ENCODE data around the gene RPL10. TPM values are rescaled to one million over a fixed set of nuclear protein-coding genes. Genes with fewer than 3 reads are reported as not detected.
"Not testable (repeated sequence)": the region's sequence is repeated elsewhere in the genome, so short reads cannot be mapped to it uniquely, and the experiment has no call there.

RPL10 gene
- total RNA-seq, 2 experiments from 2014 or later = 5,036 to 5,204 TPM

DNA sequence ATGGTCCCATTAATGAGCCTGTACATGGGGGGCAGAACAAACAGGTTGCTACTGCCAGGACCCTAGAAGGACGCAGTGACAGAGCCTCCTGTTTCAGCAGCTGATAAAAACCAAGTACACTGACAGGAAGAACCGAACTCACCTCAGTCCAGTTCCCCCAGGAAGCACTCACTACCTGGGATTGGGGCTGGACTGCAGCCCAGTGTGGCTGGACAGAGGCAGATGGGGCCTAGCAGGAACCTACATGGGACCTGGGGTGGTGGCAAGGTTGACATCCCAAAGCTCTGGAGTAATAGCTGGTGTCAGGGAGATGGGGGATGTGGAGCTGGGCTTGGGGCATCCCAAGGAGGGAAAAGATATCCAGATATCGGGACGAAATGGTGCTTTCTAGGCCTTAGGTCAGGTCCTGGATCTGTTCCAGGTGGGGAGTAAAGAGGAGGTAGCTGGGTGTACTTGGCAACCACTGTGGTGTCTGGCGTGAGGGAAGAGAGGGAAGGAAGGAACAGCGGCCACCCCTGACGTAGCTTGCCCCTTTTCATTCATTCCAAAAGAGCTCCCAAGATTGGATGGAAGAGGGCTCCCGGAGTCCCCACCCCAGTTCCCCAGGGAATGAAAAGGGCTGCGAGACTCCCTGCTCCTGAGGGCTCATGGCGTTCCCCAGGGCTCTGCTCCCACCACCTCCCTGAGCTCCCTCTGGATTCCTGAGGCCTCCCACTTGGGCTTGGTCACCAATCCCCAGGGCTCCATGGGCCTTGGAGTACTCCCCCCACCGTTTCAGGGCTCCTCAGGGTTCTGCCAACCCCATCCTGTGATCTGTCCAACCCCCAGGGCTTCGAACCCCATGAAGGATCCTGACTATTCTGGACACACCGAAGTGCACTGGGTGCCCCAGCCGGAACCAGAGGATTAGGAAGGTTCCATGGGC is 14.6 kb upstream of the RPL10 start:
- H3K4me1 ChIP-seq (ENCODE audit: insufficient read depth, low read length) = peaks cover 19% of the 10 kb centered on the region
- Mint-ChIP-seq H3K9me3 (no peaks in the 10 kb centered on the region), H3K27ac (peak overlapping the region; percentile 94), H3K4me1 (ENCODE audit: low read depth) (peaks cover 5% of the 10 kb centered on the region), H3K4me3 (peak overlapping the region; percentile 27), H3K27me3 (no peaks in the 10 kb centered on the region), H3K36me3 (ENCODE audit: low read depth) (peaks cover 36% of the 10 kb centered on the region)
- TF ChIP-seq, protein P1, sequence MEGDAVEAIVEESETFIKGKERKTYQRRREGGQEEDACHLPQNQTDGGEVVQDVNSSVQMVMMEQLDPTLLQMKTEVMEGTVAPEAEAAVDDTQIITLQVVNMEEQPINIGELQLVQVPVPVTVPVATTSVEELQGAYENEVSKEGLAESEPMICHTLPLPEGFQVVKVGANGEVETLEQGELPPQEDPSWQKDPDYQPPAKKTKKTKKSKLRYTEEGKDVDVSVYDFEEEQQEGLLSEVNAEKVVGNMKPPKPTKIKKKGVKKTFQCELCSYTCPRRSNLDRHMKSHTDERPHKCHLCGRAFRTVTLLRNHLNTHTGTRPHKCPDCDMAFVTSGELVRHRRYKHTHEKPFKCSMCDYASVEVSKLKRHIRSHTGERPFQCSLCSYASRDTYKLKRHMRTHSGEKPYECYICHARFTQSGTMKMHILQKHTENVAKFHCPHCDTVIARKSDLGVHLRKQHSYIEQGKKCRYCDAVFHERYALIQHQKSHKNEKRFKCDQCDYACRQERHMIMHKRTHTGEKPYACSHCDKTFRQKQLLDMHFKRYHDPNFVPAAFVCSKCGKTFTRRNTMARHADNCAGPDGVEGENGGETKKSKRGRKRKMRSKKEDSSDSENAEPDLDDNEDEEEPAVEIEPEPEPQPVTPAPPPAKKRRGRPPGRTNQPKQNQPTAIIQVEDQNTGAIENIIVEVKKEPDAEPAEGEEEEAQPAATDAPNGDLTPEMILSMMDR (IDR thresholded peaks at IDR 0.05) = no peak
- no peaks in the 10 kb centered on the region for H3K9me3 ChIP-seq (ENCODE audit: control insufficient read depth in 1 of 2, insufficient read depth in 1 of 2, low read length in 2 of 2)
- DNase-seq (no peak), ATAC-seq (ENCODE audit: poor library complexity) (no peak)
- CTCF ChIA-PET = no interaction called here
- POLR2A ChIA-PET = interaction anchor here (0.6 to 1.7 kb wide), 3 partner anchors 13 to 148 kb away, joined by 3 to 5 read pairs (median 5); no protein-coding TSS in a partner anchor
- H3K27ac ChIP-seq (ENCODE audit: low read depth in 1 of 2, low read length in 2 of 2) = no peak overlapping the region
- H3K4me3 ChIP-seq (ENCODE audit: low read length) = no peak overlapping the region
- peaks cover 8% of the 10 kb centered on the region for H3K36me3 ChIP-seq (ENCODE audit: insufficient read depth, low read length)
- H3K27me3 ChIP-seq (ENCODE audit: control insufficient read depth in 1 of 2, insufficient read depth in 2 of 2, low read length in 2 of 2) = no peaks in the 10 kb centered on the region
- intact Hi-C loops (cut with DNase I, micrococcal nuclease) = no loop called here

DNA sequence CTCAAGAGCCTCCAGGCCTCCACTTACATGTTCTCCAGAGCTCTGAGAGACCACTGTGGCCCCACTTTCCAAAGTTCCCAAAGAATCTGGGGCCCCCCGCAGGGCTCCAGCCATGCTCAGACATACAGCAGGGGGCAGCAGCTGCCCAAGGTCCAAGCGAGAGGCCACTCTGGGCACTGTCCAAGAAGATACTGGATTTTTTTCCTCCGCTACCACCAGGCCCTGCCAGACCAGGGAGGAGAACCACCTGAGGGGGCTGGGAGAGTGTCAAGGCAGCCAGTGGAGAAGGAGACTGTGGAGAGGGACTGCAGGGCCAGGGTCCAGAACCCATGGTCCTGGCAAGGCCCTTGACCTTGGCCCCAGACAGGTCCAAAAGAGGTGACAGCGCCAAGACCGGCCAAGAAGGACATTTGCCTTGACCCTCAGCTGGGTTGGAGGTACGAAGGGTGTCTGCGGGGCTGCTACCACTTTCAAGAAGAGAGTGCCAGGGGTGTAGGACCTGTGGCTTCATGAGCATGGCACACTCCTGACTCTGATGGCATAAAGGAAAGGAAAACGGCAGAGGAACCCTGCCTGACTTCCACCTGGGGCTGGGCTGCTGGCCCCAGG is 13.8 kb upstream of the RPL10 start:
- H3K27me3 ChIP-seq (ENCODE audit: control insufficient read depth in 1 of 2, insufficient read depth in 2 of 2, low read length in 2 of 2) = no peaks in the 10 kb centered on the region
- ATAC-seq (ENCODE audit: poor library complexity) (no peak), DNase-seq (no peak)
- H3K4me1 Mint-ChIP-seq (ENCODE audit: low read depth) = peaks cover 5% of the 10 kb centered on the region
- H3K9me3 Mint-ChIP-seq = no peaks in the 10 kb centered on the region
- H3K9me3 ChIP-seq (ENCODE audit: control insufficient read depth in 1 of 2, insufficient read depth in 1 of 2, low read length in 2 of 2) = no peaks in the 10 kb centered on the region
- no peaks in the 10 kb centered on the region for H3K27me3 Mint-ChIP-seq
- TF ChIP-seq, protein P1 (IDR thresholded peaks at IDR 0.05) = no peak
- H3K4me1 ChIP-seq (ENCODE audit: insufficient read depth, low read length) = peaks cover 19% of the 10 kb centered on the region
- H3K4me3 Mint-ChIP-seq = no peak overlapping the region
- ChIA-PET CTCF (no interaction called here), POLR2A (interaction anchor here (1.4 kb wide), 1 partner anchor 13 kb away, joined by 5 read pairs; no protein-coding TSS in a partner anchor)
- intact Hi-C loops (cut with DNase I, micrococcal nuclease) = no loop called here
- H3K36me3 ChIP-seq (ENCODE audit: insufficient read depth, low read length) = peaks cover 8% of the 10 kb centered on the region
- H3K27ac ChIP-seq (ENCODE audit: low read depth in 1 of 2, low read length in 2 of 2) = no peak overlapping the region
- H3K36me3 Mint-ChIP-seq (ENCODE audit: low read depth) = peaks cover 31% of the 10 kb centered on the region
- peak overlapping the region; percentile 30 for H3K27ac Mint-ChIP-seq
- H3K4me3 ChIP-seq (ENCODE audit: low read length) = no peak overlapping the region

DNA sequence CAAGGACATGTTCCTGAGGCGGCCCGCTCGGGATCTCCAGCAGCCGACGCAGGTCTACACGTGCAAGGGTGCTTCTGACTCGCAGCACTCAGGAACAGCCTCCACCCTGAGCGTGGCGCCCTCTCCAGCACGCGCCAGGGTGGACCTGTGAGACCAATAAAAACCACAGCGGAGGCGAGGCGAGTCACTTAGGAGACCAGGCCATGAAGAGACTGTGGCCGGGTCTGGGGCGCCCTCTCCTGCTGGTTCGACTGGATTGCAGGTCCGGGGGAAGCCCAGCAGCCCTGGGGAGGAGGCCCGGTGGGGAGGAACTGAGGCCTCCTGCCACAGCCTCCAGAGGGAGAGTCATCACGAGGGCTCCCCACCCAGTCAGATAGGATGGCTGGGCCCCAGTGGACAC is 10.1 kb upstream of the RPL10 start:
- DNase-seq; H3K27me3 Mint-ChIP-seq; H3K27ac ChIP-seq (ENCODE audit: low read depth in 1 of 2, low read length in 2 of 2); CTCF ChIA-PET; H3K36me3 ChIP-seq (ENCODE audit: insufficient read depth, low read length); H3K27me3 ChIP-seq (ENCODE audit: control insufficient read depth in 1 of 2, insufficient read depth in 2 of 2, low read length in 2 of 2); POLR2A ChIA-PET; H3K27ac Mint-ChIP-seq; H3K9me3 ChIP-seq (ENCODE audit: control insufficient read depth in 1 of 2, insufficient read depth in 1 of 2, low read length in 2 of 2); H3K4me1 Mint-ChIP-seq (ENCODE audit: low read depth); H3K4me3 Mint-ChIP-seq; H3K4me1 ChIP-seq (ENCODE audit: insufficient read depth, low read length); H3K36me3 Mint-ChIP-seq (ENCODE audit: low read depth); intact Hi-C loops (cut with DNase I, micrococcal nuclease); H3K4me3 ChIP-seq (ENCODE audit: low read length); H3K9me3 Mint-ChIP-seq: not testable (repeated sequence)
- ATAC-seq (ENCODE audit: poor library complexity) = peak; percentile 23

DNA sequence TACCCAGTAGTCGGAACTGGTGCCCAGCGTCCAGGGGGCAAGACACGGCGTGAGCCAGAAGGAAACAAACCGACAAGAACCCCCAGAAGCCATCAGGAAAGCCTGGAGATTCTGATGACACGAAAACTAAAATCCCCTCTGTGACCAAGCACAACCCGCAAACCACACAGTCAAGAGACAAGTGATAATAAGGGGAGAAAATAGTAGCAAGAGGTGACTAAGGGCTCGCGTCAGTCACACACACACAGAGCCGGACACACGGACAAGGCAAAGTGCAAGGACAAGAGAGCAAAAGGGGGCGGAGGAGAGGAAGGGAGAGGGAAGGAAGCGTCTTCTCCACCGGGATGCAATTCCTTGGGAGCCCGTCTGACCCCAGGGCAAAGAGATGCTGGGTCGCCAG is 9.5 kb upstream of the RPL10 start:
- CTCF ChIA-PET; POLR2A ChIA-PET; H3K9me3 ChIP-seq (ENCODE audit: control insufficient read depth in 1 of 2, insufficient read depth in 1 of 2, low read length in 2 of 2); H3K4me1 ChIP-seq (ENCODE audit: insufficient read depth, low read length); H3K4me1 Mint-ChIP-seq (ENCODE audit: low read depth); H3K4me3 ChIP-seq (ENCODE audit: low read length); H3K27me3 ChIP-seq (ENCODE audit: control insufficient read depth in 1 of 2, insufficient read depth in 2 of 2, low read length in 2 of 2); H3K27ac ChIP-seq (ENCODE audit: low read depth in 1 of 2, low read length in 2 of 2); H3K27me3 Mint-ChIP-seq; H3K4me3 Mint-ChIP-seq; H3K36me3 ChIP-seq (ENCODE audit: insufficient read depth, low read length); intact Hi-C loops (cut with DNase I, micrococcal nuclease); H3K27ac Mint-ChIP-seq; H3K9me3 Mint-ChIP-seq; H3K36me3 Mint-ChIP-seq (ENCODE audit: low read depth); ATAC-seq (ENCODE audit: poor library complexity); DNase-seq: not testable (repeated sequence)

DNA sequence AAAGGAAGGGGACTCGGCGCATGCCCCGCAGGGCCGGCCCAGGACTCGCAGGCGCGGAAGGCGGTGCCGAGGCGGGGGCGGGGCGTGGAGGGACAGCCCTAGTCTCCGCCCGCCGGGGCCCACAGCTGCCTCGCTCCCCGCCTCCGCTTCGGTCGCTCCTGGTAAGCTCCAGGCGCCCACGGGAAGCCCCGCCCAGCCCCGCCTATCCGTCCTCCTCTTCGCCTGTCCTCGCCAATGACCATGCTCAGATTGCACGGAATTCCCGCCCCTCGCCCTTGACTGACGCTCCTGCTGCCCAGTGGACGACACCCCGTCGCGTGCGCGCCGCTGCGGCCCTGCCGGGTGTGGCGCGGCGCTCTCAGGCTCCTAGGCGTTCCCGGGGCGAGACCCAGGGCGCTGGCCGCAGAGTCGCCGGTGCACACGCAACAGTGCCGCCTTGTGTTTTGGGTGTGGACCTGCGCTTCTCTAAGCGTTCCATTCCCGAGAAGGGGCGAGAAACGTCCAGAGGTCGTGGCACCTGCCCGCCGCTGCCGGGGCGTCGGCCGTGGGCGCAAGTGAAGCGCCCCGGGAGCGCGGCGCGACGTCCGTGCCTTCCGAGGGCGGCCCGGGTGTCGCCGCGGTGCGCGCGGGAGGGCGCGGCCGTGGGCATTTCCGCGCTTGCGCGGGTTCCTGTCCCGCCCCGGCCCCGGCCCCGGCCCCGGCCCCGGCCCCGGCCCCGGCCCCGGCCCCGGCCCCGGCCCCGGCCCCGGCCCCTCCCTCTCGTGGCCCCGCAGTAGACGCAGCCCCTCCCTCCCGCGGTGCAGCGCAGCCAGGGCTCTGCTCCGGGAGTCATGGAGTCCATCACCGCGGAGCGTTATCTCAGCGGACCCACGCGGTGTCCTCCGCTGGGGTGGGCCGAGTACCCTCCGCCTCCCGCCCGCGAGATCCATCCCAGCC is 8.1 kb upstream of the RPL10 start:
- H3K4me3 Mint-ChIP-seq; H3K9me3 ChIP-seq (ENCODE audit: control insufficient read depth in 1 of 2, insufficient read depth in 1 of 2, low read length in 2 of 2); DNase-seq; H3K27me3 ChIP-seq (ENCODE audit: control insufficient read depth in 1 of 2, insufficient read depth in 2 of 2, low read length in 2 of 2); H3K36me3 ChIP-seq (ENCODE audit: insufficient read depth, low read length); H3K9me3 Mint-ChIP-seq; H3K36me3 Mint-ChIP-seq (ENCODE audit: low read depth); intact Hi-C loops (cut with DNase I, micrococcal nuclease); H3K4me1 Mint-ChIP-seq (ENCODE audit: low read depth); POLR2A ChIA-PET; CTCF ChIA-PET; H3K4me3 ChIP-seq (ENCODE audit: low read length); H3K27ac ChIP-seq (ENCODE audit: low read depth in 1 of 2, low read length in 2 of 2); H3K27ac Mint-ChIP-seq; H3K4me1 ChIP-seq (ENCODE audit: insufficient read depth, low read length); H3K27me3 Mint-ChIP-seq: not testable (repeated sequence)
- peak; percentile 72 for ATAC-seq (ENCODE audit: poor library complexity)
